GM19043 (cell line): ENCODE measurements around the gene TMEM139.
"Not testable (repeated sequence)": the region's sequence is repeated elsewhere in the genome, so short reads cannot be mapped to it uniquely, and the experiment has no call there.

Experiments used
- ATAC-seq: cut with Tn5 transposase; IDR thresholded peaks from one replicate; pipeline ENCODE4 v1.9.1; 2021; ENCODE audit warnings: low read depth; ENCODE audit not compliant: unreplicated experiment

Gene TMEM139

DNA sequence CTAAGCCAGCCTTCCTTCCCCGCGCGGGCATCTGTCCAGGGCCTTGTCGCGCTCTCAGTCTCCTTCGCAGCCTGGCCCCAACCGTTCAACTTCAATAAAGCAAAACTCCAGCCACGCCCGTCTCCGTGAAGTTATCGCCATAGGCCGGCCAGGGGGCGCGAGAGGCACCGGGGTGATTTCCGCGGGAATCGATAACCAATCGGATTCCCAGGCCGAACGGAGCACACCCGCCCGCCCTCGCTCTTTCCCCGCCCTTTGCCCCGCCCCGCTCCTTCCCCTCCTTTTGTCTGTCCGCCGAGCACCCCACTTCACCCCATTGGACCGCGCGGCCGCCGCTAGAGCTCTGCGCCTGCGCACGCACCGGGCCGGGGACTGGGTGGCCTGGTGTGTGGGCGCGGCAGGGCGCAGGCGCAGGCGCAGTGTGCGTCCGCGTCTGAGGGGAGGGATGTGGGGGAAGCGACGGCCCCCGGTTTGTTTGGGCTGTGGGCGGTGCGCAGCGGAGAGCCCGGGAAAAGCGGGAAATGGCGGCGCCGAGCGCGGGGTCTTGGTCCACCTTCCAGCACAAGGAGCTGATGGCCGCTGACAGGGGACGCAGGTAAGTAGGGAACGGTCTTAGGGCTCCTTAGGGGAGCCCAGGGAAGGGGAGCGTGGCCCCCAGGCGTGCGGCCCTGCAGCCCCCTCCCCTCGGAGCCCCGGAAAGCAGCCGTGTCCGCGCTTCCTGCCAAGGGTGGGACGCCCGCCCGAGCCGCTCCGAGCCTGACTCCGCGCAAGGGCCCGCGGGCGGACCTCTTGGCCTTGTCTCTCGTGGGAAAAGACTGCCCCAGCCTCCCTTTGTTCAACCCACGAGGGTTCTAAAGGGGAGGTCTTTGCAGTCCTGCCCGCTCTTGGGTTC, 3.4 kb downstream of the TMEM139 start, which contains the start of gene CASP2:
Gene CASP2 (plus strand): TSS at position 417 of the 892 bp plus-strand sequence. CDS start 105 bp downstream, at position 522.
- peak; percentile 87 for ATAC-seq

DNA sequence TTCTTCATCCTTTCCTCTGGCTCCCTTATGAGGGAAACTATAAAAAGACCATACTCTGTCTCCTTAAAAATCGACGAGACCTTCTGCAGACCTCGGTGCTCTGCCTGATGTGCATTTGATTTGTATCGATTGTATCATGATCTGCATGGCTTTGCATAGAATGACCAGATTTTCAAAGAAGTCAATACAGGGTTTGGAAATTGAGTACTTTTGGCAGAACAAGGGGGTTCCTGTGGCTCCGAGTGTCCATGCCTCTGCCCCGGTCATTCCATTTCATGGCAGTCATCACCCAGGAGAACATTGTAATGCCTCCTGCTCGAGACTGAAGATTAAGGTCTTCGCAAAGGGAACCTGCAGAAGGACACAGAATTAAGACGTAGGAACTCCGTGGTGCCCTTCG, 4.1 kb downstream of the TMEM139 start:
- peak; percentile 0 for ATAC-seq

DNA sequence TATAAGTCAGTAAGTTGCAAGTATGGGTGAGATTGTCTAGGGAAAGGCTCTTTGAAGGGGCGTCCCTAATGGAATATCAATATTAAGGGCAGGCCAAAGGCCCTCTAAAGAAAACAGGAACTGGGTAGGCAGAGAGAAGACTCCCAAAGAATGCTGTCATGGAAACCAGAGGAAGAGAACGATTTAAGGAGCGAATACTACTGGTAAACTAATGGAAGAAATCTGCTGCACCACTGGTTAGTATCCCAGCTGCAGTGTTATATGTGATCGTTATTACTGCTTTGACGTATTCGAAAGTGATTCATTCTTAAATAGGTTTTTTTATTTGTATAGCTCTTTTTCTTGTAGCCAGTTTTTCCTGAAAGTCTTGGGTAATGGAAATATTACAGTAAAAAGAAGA, 4.7 kb downstream of the TMEM139 start:
- ATAC-seq: no peak

DNA sequence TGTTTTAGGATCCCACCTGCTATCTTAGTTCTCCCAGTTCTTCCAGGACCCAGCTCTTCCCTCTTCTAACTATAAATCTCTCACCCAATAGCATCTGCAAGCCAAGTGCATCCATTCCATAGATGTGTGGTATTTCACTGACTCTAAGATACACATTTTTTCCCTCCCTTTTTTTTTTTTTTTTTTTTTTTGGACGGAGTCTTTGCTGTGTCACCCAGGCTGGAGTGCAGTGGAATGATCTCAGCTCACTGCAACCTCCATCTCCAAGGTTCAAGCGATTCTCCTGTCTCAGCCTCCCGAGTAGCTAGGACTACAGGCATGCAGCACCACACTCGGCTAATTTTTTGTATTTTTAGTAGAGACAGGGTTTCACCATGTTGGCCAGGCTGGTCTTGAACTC, 5.1 kb downstream of the TMEM139 start:
- ATAC-seq: not testable (repeated sequence)

DNA sequence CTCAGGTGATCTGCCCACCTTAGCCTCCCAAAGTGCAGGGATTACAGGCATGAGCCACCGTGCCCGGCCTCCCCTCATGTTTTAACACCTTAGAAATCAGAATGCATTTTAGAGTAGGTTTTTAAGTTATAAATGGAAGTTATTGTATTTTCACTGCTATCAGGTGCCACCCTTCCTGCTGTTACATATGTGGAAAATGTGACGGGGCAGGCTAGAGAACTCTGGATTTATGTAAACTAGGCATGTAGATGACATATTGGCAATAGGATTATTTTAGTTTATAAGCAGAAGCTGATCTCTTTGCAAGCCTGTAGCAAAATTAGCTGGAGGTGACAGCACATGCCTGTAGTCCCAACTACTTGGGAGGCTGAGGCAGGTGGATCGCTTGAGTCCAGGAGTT, 5.5 kb downstream of the TMEM139 start:
- no peak for ATAC-seq

DNA sequence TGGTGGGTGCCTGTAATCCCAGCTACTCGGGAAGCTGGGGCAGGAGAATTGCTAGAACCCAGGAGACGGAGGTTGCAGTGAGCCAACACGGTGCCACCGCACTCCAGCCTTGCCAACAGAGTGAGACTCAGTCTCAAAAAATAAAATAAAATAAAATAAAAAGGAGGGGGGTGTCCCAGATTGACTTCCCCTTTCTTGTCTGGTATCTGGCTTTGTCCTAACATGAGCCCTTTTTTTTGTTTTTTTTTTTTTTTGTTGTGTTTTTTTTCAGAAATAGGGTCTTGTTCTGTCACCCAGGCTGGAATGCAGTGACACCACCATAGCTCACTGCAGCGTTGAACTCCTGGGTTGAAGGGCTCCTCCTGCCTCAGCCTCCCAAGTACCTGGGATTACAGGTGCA, 8.1 kb downstream of the TMEM139 start:
- no peak for ATAC-seq

DNA sequence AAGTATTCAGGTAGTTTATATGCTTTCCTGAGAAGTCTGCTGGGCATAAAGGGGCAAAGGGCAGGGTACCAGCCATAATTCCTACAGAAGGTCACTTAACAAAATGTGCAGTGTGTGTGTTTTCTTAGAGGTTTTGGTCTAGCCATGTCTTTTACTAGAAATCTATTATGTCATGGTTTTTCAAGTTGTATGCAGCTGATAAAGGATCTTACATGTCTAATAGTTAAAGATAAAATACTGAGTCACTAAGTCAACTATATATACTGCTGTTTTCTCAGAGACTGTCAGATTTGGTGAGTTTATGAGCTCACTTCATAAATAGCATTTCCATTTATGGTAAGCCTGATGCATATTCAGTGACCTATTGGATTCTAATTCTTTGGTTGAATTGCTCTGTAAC, 11.1 kb downstream of the TMEM139 start:
- ATAC-seq: no peak

DNA sequence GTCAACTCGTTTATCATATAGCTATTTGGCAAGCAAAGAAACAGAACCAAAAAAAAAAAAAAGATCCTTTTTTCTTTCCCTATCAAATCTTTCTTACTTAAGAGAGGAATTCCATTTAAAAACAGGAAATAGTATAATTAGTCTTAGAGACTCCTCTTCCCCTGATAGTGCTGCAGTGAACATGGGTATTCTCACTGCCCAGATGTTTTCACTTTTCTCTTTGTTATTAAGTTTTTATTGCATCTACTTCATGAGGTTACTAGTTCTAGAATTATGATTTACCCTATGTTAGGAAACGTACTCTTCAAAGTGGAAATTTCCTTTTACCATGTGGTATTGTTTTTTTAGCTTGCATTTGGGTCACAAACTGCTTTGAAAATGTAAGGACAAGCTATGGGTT, 11.9 kb downstream of the TMEM139 start:
- ATAC-seq: no peak

DNA sequence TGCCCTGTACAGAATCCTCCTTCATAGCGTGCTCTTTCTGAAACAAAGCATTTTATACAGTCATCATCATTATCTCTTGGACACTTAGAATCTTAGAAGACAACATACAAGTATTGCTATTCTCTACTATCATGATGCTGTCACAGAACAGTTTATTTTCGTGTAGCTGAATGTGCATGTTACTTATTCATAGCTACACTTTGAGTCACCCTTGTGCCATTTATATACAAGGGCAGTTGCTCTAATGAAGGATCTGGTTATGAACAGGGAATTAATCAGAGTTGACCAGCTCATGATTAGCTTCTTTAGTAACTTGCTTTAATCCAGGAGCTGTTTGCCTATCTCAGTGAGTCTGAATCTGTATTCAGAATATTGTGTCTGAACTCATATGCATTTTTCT, 14.6 kb downstream of the TMEM139 start:
- no peak for ATAC-seq

DNA sequence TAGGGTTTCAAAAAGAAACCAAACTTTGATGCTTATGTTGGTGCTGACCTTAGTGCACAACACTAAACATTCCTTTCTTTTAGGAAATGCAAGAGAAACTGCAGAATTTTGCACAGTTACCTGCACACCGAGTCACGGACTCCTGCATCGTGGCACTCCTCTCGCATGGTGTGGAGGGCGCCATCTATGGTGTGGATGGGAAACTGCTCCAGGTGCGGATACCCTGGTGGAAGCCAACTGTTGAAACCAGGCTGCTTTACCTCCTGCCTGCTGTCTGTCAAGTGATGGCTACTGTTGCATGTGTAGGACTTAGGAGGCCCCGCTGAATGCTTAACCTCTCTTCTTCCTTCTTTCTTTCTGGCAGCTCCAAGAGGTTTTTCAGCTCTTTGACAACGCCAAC, 15.1 kb downstream of the TMEM139 start:
- no peak for ATAC-seq

DNA sequence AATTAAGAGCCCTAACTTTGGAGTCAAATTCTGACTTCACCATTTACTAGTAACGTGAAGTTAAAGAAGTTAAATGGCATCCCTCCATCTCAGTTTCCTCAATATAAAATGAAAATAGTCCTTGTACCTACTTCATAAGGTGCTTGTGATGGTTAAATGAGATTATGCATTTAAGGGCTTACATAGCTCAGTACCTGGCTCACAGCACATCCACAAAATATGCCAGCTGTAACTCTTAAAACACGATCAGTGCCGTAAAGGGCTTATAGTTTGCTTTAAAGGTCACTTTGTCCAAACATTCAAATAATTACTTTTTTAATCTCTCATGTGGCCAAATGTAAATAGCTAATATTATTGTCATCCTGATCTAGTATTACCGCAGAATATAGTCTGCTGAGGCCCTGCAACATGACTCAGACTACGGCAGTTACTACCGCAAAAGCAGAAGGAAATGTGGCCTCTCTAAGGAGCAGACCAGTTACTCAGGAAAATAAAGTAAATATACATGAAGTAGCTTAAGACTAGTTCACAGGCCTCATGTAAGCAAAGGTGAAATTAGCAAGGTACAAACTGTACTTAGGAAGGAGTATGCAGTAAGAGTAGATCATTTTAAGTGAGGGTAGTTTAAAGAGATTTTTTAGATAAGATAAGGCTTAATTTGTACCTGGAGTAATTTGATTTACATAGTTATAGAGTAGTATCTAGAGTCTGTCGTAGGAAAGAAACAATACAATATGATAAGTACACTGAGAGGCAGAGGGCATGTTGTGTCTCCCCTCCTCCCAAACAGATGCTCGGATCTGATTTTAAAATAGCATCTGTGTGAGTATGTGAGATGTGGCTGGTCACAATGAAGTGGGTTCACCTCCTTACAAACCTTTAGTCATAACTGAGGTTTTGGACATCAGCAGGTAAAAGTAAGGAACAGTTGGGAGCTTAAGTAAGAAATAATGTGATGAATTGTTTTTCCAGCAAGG, 16.5 kb downstream of the TMEM139 start:
- ATAC-seq: no peak

DNA sequence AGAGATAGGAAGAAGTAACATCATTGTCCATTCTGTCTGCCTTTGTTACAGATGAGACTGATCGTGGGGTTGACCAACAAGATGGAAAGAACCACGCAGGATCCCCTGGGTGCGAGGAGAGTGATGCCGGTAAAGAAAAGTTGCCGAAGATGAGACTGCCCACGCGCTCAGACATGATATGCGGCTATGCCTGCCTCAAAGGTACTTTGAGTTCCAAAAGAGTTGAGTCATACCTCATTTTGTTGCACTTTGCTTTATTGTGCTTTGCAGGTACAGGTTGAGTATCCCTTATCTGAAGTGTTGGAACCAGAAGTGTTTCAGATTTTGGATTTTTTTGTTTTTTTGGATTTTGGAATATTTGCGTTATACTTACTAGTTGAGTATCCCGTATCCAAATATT, 19.0 kb downstream of the TMEM139 start:
- ATAC-seq: no peak

DNA sequence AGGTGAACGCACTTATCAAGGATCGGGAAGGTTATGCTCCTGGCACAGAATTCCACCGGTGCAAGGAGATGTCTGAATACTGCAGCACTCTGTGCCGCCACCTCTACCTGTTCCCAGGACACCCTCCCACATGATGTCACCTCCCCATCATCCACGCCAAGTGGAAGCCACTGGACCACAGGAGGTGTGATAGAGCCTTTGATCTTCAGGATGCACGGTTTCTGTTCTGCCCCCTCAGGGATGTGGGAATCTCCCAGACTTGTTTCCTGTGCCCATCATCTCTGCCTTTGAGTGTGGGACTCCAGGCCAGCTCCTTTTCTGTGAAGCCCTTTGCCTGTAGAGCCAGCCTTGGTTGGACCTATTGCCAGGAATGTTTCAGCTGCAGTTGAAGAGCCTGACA, 20.2 kb downstream of the TMEM139 start:
- ATAC-seq: no peak

DNA sequence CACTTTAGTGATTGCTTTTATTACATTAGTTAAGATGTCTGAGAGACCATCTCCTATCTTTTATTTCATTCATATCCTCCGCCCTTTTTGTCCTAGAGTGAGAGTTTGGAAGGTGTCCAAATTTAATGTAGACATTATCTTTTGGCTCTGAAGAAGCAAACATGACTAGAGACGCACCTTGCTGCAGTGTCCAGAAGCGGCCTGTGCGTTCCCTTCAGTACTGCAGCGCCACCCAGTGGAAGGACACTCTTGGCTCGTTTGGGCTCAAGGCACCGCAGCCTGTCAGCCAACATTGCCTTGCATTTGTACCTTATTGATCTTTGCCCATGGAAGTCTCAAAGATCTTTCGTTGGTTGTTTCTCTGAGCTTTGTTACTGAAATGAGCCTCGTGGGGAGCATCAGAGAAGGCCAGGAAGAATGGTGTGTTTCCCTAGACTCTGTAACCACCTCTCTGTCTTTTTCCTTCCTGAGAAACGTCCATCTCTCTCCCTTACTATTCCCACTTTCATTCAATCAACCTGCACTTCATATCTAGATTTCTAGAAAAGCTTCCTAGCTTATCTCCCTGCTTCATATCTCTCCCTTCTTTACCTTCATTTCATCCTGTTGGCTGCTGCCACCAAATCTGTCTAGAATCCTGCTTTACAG, 20.8 kb downstream of the TMEM139 start:
- ATAC-seq: no peak

DNA sequence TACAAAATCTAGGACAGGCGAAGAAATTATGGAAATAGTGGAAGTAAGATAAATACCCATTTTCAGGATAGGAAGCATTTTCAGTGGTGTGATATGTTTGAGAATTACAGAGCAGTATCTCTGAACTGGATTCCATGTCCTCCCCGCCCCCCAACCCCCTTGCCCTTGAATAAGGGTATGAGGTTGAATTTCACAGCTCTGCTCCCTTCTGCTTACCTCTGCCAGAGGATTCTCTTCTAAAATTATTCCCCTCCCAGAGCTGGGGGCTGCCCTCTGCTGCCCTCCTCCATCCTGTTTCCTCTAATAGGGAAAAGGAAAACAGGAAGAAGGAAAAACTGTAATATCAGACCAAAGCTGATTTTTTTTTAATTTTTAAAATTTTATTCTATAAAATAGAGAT, 23.9 kb downstream of the TMEM139 start:
- ATAC-seq: no peak

DNA sequence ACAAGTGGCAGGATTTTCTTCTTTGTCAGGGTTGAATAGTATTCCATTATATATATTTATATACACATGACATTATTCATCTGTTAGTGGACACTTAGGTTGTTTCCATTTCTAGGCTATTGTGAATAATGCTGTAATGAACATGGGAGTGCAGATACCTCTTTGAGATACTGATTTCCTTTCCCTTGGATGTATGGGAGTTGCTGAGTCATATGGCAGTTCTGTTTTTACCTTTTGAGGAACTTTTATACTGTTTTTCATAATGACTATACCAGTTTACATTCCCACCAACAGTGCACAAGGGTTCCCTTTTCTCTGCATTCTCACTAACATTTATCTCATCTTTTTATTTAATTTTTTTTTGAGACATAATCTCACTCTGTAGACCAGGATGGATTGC, 29.4 kb downstream of the TMEM139 start:
- no peak for ATAC-seq

DNA sequence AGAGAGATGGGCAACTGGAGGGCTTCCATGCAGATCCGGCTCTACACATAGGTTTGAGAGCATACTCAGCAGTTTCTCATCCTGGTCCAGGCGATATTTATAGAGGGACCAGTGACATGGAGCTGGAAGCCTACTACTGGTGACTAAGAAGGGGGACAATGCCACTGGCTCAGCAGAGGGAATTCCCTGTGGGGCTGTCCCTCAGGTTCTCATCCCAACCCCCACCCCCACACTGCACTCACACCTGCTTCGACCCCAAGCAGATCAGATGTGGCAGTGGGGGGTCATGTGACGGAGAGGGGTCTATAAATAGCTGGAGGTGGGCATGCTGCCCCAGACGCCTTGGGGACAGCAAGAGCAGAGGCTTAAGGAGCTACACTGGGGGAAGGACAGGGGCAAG, 31.0 kb downstream of the TMEM139 start, which contains the start of gene CLCN1:
Gene CLCN1 (plus strand): TSS at position 336 of the 400 bp plus-strand sequence. CDS start 102 bp downstream, outside the sequence.
- ATAC-seq: no peak

DNA sequence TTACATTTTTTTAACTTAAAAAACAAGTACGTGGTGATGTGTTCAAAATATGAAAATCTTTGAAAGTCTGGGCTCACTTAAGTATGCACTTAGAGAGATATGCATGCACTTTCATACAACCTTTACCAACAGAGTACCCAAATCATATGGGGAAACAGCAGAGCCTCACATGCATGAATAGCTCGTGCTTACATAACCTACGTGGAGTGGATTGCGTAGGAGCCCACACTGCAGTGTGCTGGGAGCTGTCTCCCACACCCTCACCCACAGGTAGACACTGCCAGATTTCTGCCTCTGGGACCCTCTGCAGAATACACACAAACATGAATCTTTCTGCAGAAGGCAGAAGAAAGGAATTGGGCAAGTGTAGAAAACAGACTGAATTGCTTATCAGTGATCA, 31.7 kb downstream of the TMEM139 start:
- no peak for ATAC-seq

DNA sequence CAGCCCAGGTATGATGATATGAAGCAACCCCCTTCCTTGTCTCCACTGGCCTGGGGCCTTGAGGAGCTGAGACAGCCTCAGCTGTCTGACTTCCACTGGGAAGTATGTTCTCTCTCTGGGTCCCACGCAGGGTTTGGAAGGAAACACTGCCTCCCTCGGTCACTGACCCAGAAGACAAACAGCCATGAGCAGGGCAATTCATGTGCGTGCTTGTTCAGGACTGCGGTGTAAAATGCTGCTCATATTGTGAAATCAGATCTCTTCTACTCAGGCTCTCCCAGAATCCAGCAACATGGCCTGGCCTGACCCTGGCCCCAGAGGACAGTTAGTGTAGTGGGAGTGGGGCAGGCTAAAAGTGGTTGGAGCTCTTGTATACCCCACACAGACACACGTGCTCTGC, 33.9 kb downstream of the TMEM139 start:
- no peak for ATAC-seq

DNA sequence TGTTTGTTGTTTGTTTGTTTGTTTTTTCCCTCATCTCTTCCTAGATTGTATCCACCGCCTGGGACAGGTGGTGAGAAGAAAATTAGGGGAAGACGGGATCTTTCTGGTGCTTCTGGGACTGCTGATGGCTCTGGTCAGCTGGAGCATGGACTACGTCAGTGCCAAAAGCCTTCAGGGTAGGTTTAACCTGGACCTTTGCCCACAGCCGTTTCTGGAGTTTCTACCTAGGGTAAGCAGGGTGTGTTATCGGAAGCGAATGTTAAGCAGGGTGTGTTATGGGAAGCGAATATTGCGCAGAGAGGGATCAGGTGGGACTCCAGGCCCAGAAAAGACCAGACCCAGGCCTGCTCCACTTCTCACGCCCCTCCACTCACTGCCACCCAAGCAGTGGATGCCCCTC, 35.9 kb downstream of the TMEM139 start:
- ATAC-seq: no peak

DNA sequence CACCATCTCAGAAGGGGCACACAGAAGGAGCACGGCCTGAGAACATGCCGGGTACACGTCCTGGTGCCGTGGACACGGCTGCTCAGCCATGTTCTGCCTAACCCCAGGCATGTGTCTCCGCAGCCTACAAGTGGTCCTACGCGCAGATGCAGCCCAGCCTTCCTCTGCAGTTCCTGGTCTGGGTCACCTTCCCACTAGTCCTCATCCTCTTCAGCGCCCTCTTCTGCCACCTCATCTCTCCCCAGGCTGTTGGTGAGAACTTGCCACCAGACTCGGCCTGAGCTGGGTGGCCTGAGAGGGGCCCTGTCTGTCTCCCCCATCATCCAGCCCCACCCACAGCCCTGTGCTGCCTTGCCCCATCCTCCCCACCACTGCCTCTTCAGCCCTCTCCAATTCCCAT, 36.5 kb downstream of the TMEM139 start:
- no peak for ATAC-seq
